ENCODE data around the gene C17orf75.
"Not testable (repeated sequence)": the region's sequence is repeated elsewhere in the genome, so short reads cannot be mapped to it uniquely, and the experiment has no call there.

Gene C17orf75

GRCh38 chr17:32341857-32342602, at the start of gene C17orf75:
C17orf75 (minus strand) TSS chr17:32342173; CDS start chr17:32342139, 34 bp downstream.
- DNase-seq (ENCODE audit: low read depth in 1 of 2, low spot score in 1 of 2) = peak; percentile 56 to 89
- in situ Hi-C loops (cut with HindIII; ENCODE audit: low pct_unique_long_range_greater_than_20kb, low sequenced_read_pairs) = no loop called here
- no peak for TF ChIP-seq JUND (IDR thresholded peaks at IDR 0.05; ENCODE audit: low read depth)

GRCh38 chr17:32388613-32389459, 46.9 kb upstream of the C17orf75 start:
- no peak for TF ChIP-seq JUND (IDR thresholded peaks at IDR 0.05; ENCODE audit: low read depth)
- no peak for DNase-seq (ENCODE audit: low read depth in 1 of 2, low spot score in 1 of 2)
- in situ Hi-C loops (cut with HindIII; ENCODE audit: low pct_unique_long_range_greater_than_20kb, low sequenced_read_pairs) = no loop called here

- DNase-seq (ENCODE audit: low read depth in 1 of 2, low spot score in 1 of 2); in situ Hi-C loops (cut with HindIII; ENCODE audit: low pct_unique_long_range_greater_than_20kb, low sequenced_read_pairs): not testable (repeated sequence)
Observed at GRCh38 chr17:32388128-32388527, 46.2 kb upstream of the C17orf75 start.

- in situ Hi-C loops (cut with HindIII; ENCODE audit: low pct_unique_long_range_greater_than_20kb, low sequenced_read_pairs) = no loop called here
- no peak for DNase-seq (ENCODE audit: low read depth in 1 of 2, low spot score in 1 of 2)
- no peak for TF ChIP-seq JUND (IDR thresholded peaks at IDR 0.05; ENCODE audit: low read depth)
Observed at GRCh38 chr17:32386844-32387243, 44.9 kb upstream of the C17orf75 start.

GRCh38 chr17:32385971-32386370, 44.0 kb upstream of the C17orf75 start:
- in situ Hi-C loops (cut with HindIII; ENCODE audit: low pct_unique_long_range_greater_than_20kb, low sequenced_read_pairs) = no loop called here
- no peak for DNase-seq (ENCODE audit: low read depth in 1 of 2, low spot score in 1 of 2)
- no peak for TF ChIP-seq JUND (IDR thresholded peaks at IDR 0.05; ENCODE audit: low read depth)

GRCh38 chr17:32385121-32385520, 43.1 kb upstream of the C17orf75 start:
- in situ Hi-C loops (cut with HindIII; ENCODE audit: low pct_unique_long_range_greater_than_20kb, low sequenced_read_pairs) = no loop called here
- no peak for DNase-seq (ENCODE audit: low read depth in 1 of 2, low spot score in 1 of 2)
- no peak for TF ChIP-seq JUND (IDR thresholded peaks at IDR 0.05; ENCODE audit: low read depth)

- TF ChIP-seq JUND (IDR thresholded peaks at IDR 0.05; ENCODE audit: low read depth) = no peak
- in situ Hi-C loops (cut with HindIII; ENCODE audit: low pct_unique_long_range_greater_than_20kb, low sequenced_read_pairs) = no loop called here
- no peak for DNase-seq (ENCODE audit: low read depth in 1 of 2, low spot score in 1 of 2)
Observed at GRCh38 chr17:32383926-32384434, 42.0 kb upstream of the C17orf75 start.

GRCh38 chr17:32382526-32383223, 40.7 kb upstream of the C17orf75 start:
- TF ChIP-seq JUND (IDR thresholded peaks at IDR 0.05; ENCODE audit: low read depth) = no peak
- no peak for DNase-seq (ENCODE audit: low read depth in 1 of 2, low spot score in 1 of 2)
- in situ Hi-C loops (cut with HindIII; ENCODE audit: low pct_unique_long_range_greater_than_20kb, low sequenced_read_pairs) = no loop called here

- in situ Hi-C loops (cut with HindIII; ENCODE audit: low pct_unique_long_range_greater_than_20kb, low sequenced_read_pairs) = no loop called here
- no peak for DNase-seq (ENCODE audit: low read depth in 1 of 2, low spot score in 1 of 2)
- TF ChIP-seq JUND (IDR thresholded peaks at IDR 0.05; ENCODE audit: low read depth) = no peak
Observed at GRCh38 chr17:32370426-32370825, 28.5 kb upstream of the C17orf75 start.

GRCh38 chr17:32361270-32361669, 19.3 kb upstream of the C17orf75 start:
- TF ChIP-seq JUND (IDR thresholded peaks at IDR 0.05; ENCODE audit: low read depth) = no peak
- in situ Hi-C loops (cut with HindIII; ENCODE audit: low pct_unique_long_range_greater_than_20kb, low sequenced_read_pairs) = no loop called here
- DNase-seq (ENCODE audit: low read depth in 1 of 2, low spot score in 1 of 2) = no peak

- in situ Hi-C loops (cut with HindIII; ENCODE audit: low pct_unique_long_range_greater_than_20kb, low sequenced_read_pairs) = no loop called here
Observed at GRCh38 chr17:32357615-32358014, 15.6 kb upstream of the C17orf75 start.

GRCh38 chr17:32356750-32357149, 14.8 kb upstream of the C17orf75 start:
- in situ Hi-C loops (cut with HindIII; ENCODE audit: low pct_unique_long_range_greater_than_20kb, low sequenced_read_pairs) = no loop called here
- no peak for DNase-seq (ENCODE audit: low read depth in 1 of 2, low spot score in 1 of 2)
- TF ChIP-seq JUND (IDR thresholded peaks at IDR 0.05; ENCODE audit: low read depth) = no peak

More at GRCh38 chr17:32357615-32358014, 15.6 kb upstream of the C17orf75 start:
- TF ChIP-seq JUND (IDR thresholded peaks at IDR 0.05; ENCODE audit: low read depth) = no peak
- no peak for DNase-seq (ENCODE audit: low read depth in 1 of 2, low spot score in 1 of 2)

Measured in T47D (cell line).